GM12891 (cell line): ENCODE results near the gene METTL15. TPM values are rescaled to one million over a fixed set of nuclear protein-coding genes. Genes with fewer than 3 reads are reported as not detected.
"Not testable (repeated sequence)": the region's sequence is repeated elsewhere in the genome, so short reads cannot be mapped to it uniquely, and the experiment has no call there.

Source experiments
- DNase-seq: peaks from one replicate; pipeline ENCODE4 v3.0.0; 2011; ENCODE audit warnings: low spot score; ENCODE audit not compliant: insufficient read length
- FAIRE-seq: peaks from 2 replicates; lab custom pipeline; 2011; peaks lifted over from hg19 to GRCh38; lab: Jason Lieb, UNC
- PAX5 ChIP-seq: IDR thresholded peaks from 2 replicates; pipeline ENCODE4 v1.6.1; 2011; ENCODE audit warnings: low read length, moderate library complexity, mild to moderate bottlenecking; ENCODE audit not compliant: insufficient read depth, severe bottlenecking
- POLR2A ChIP-seq: IDR thresholded peaks from 2 replicates; pipeline ENCODE4 v1.6.1; 2011; ENCODE audit warnings: low read depth, low read length, control low read depth
- POLR2AphosphoS5 ChIP-seq: IDR thresholded peaks from 2 replicates; pipeline ENCODE4 v1.6.1; 2011; ENCODE audit warnings: low read depth, low read length, control low read depth
- POU2F2 ChIP-seq: IDR thresholded peaks from 2 replicates; pipeline ENCODE4 v1.6.1; 2011; ENCODE audit warnings: low read depth, mild to moderate bottlenecking, control low read depth, low read length, moderate library complexity
- SPI1 ChIP-seq: IDR thresholded peaks from 2 replicates; pipeline ENCODE4 v1.6.1; 2011; ENCODE audit warnings: low read depth, low read length, control low read depth
- TAF1 ChIP-seq: IDR thresholded peaks from 2 replicates; pipeline ENCODE4 v1.6.1; 2011; ENCODE audit warnings: low read depth, low read length, control low read depth
- polyA plus RNA-seq: library from polyadenylated mRNA; unstranded; fragments of >200 nt; gene quantifications from one replicate; pipeline ENCODE4 v1.2.1, GENCODE V29; 2012; ENCODE audit warnings: low read depth, missing spikeins, inconsistent platforms; ENCODE audit not compliant: missing spikeins

Gene METTL15, protein sequence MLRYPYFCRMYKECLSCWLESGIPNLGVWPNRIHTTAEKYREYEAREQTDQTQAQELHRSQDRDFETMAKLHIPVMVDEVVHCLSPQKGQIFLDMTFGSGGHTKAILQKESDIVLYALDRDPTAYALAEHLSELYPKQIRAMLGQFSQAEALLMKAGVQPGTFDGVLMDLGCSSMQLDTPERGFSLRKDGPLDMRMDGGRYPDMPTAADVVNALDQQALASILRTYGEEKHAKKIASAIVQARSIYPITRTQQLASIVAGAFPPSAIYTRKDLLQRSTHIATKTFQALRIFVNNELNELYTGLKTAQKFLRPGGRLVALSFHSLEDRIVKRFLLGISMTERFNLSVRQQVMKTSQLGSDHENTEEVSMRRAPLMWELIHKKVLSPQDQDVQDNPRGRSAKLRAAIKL
- 6.5 TPM for polyA plus RNA-seq

DNA sequence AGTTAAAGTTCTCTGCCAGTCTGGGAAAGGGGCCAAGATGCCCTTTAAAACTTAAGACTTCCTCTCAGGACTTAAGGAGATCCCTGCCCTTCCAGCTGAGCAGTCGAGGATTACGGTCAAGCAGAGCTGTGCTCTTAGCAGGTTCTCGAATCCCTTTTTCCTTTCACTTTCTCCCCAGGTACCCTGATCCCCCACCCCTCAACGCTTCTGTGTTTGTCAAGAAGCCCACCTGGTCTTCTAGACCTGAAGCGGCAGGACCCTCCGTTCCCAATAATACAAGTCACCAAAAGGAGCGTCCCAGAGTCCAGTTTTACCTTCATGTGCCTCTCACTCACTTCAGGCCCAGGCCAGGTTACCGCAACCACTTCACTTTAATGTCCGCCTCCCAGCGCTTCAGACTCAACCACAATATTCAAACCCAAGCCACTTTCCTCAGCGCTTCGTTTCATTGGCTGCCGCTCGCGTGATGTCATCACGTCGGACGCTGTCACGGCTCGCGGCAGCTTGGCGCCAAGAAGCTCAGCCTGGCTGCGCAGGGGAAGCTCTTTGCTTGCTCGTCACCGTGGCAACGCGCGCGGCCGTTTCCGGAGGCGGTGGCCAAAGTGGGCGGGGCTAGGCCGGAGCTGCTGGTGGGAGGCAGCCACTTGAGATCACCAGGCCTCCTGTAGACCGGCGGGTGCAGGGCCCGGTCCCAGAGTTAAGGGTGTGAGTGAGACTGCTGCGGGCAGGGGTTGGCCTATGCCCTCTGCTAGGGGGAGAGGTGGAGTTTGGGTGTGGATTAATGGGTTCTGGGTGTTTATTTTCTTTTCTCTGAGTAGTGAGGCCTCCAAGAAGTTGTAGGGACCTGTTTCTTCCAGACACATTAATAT, at the start of gene METTL15, which contains the start of gene KIF18A:
Gene METTL15, plus strand, starts transcription at position 639 of the 869 bp plus-strand sequence. CDS start 4,947 bp downstream, outside the sequence.
Gene KIF18A, minus strand, starts transcription at position 407 of the 869 bp plus-strand sequence. CDS start 10,209 bp downstream, outside the sequence.
- FAIRE-seq (peak; percentile 97), DNase-seq (peak; percentile 51)
- peak; percentile 78 for TF ChIP-seq PAX5
- peak; percentile 82 for TF ChIP-seq POLR2A
- TF ChIP-seq SPI1 = no peak
- TF ChIP-seq POLR2AphosphoS5 = peak; percentile 73
- TF ChIP-seq TAF1 = peak; percentile 66; the same call in 1 of the 2 replicates
- TF ChIP-seq POU2F2 = peak; percentile 88

DNA sequence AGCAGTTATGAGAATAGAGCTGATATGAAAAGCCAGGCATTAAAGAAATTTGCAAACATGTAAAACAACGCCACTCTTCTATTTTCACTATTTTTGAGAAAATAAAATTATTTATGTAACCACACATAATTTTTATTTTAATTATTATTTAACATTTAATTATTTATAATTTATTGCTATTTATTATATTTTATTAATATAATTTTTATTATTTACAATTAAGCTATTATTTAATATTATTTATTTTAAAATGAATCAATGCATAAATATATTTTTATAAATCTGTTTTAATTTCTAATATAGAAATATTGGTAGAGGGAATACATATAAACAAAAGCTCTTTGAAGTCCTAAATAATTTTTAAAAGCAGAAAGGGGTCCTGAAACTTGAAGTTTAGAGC, 36.9 kb upstream of the METTL15 start:
- DNase-seq = no peak
- no peak for FAIRE-seq

DNA sequence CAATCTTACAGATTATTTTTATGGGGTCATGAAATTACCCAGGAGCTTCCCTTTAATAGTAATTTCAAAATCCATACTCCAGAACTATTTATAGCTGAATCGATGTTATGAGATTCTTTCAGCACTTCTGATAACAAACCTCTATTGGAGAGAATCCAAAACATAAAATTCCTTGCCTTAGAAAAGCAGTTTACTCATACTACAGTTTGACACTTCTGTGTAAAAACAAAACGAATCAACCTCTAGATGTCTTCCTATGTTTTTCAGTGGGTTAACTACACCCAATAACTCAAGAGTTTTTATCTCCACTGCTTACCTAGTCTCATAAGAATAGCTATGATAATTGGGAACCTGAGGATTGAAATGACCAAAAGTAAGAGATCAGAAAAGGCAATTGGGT, 35.9 kb upstream of the METTL15 start:
- DNase-seq = no peak
- TF ChIP-seq POLR2A (no peak), TAF1 (no peak), POU2F2 (no peak), PAX5 (no peak), SPI1 (no peak), POLR2AphosphoS5 (no peak)
- FAIRE-seq = no peak

More for the DNA sequence above, 36.9 kb upstream of the METTL15 start:
- TF ChIP-seq SPI1 (no peak), POLR2AphosphoS5 (no peak), TAF1 (no peak), POLR2A (no peak), POU2F2 (no peak), PAX5 (no peak)

DNA sequence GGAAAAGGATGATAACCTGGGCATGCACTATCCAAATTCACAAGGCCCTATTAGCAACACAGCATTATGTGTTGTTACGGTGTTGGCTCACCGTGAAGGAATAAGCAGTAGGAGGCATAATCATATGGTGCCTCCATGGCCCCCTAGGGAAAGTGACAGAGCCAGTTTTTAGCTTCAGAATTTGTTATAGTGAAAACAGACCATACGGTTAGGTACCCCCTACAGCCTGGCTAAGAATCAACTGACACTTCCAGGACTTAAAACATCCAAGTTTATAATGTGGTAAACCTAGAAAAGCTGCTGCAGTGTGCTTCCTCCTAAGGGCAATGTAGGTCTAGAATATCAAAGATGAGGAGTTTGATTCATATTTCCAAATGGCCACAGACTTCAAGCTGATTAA, 30.7 kb upstream of the METTL15 start:
- TF ChIP-seq TAF1 = no peak
- no peak for TF ChIP-seq POLR2AphosphoS5
- no peak for TF ChIP-seq POU2F2
- TF ChIP-seq POLR2A = no peak
- no peak for TF ChIP-seq PAX5
- no peak for TF ChIP-seq SPI1
- DNase-seq = no peak
- no peak for FAIRE-seq

DNA sequence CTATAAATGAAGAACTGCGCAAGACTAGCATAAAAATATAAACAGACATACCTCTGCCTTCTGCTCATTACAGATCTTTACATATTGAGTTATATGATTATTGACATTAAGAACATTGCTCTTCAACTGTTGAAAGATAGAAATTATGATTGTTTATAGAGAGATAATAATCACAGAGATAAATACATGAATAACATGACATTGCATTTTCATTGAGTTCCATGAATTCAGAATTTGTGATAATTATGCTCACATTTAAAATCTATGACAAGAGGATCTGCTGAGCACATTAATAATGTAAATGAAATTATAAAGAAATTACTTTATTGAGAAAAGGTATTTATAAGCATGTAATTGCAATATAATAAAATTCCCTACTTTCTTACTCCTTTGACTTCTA, 25.1 kb upstream of the METTL15 start:
- no peak for TF ChIP-seq POLR2A
- no peak for TF ChIP-seq POU2F2
- no peak for TF ChIP-seq POLR2AphosphoS5
- no peak for TF ChIP-seq SPI1
- no peak for TF ChIP-seq TAF1
- no peak for TF ChIP-seq PAX5
- DNase-seq (no peak), FAIRE-seq (no peak)

DNA sequence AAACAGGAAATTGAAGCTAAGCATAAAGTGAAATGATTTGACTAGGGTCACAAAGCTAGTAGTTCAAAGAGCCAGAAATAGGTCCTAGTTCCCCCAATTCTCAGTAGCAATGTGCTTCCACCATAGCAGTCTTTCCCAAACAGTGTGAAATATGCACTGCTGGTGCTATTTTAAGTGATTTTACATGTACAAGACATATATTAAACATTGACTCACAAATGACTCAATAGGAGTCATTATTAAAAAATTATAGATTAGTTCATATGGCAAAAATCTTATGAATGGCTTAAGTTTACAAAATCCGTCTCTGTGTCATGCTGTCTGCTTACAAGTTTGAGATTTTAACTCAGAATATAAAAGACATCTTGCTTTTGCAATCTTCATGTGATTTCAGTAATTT, 21.6 kb upstream of the METTL15 start:
- no peak for FAIRE-seq
- TF ChIP-seq PAX5 = no peak
- TF ChIP-seq POU2F2 = no peak
- no peak for TF ChIP-seq TAF1
- TF ChIP-seq POLR2AphosphoS5 = no peak
- TF ChIP-seq POLR2A = no peak
- TF ChIP-seq SPI1 = no peak
- DNase-seq = no peak

DNA sequence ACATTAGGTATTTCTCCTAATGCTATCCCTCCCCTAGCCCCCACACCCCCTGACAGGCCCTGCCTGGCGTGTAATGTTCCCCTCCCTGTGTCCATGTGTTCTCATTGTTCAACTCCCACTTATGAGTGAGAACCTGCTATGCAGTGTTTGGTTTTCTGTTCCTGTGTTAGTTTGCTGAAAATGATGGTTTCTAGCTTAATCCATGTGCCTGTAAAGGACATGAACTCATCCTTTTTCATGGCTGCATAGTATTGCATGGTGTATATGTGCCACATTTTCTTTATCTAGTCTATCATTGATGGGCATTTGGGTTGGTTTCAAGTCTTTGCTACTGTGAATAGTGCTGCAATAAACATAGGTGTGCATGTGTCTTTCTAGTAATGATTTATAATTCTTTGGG, 21.0 kb upstream of the METTL15 start:
- DNase-seq, FAIRE-seq: not testable (repeated sequence)

DNA sequence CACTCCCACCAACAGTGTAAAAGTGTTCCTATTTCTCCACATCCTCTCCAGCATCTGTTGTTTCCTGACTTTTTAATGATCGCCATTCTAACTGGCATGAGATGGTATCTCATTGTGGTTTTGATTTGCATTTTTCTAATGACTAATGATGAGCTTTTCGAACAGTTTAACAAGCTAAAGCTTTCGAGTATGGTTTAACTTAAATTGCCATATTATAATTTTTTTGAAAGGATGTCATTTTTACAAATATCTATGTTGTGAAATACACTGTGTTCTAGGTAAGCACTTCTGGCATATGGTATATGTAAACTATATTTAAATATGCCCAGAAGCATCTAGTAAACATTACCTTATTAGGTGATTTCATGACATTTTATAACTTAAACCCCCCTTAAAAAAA, 20.5 kb upstream of the METTL15 start:
- not testable (repeated sequence) for DNase-seq, FAIRE-seq

DNA sequence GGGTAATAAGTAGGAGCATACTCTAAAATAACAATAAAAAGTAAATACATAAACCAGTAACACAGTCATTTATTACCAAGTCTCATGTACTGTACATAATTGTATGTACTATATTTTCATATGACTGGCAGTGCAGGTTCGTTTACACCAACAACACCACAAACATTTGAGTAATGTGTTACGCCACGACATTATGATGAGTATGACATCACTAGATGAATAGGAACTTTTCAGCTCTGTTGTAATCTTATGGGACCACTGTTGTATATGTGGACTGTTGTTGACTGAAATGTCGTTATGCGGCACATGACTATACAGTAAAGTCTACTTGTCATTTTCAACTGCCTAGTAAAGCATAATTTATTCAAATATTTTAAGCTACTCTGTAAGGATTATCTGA, 18.8 kb upstream of the METTL15 start:
- no peak for DNase-seq
- no peak for FAIRE-seq
- TF ChIP-seq SPI1 (no peak), PAX5 (no peak), POLR2AphosphoS5 (no peak), TAF1 (no peak), POU2F2 (no peak), POLR2A (no peak)
